Erythroblast (primary cell): ENCODE measurements around the gene COL19A1.

Source experiments
- GATA1 ChIP-seq: IDR thresholded peaks from 2 replicates; pipeline ENCODE4 v1.6.1; 2011; ENCODE audit warnings: low read depth, mild to moderate bottlenecking, control low read depth, low read length, moderate library complexity
- POLR2A ChIP-seq: IDR thresholded peaks from 2 replicates; pipeline ENCODE4 v1.6.1; 2011; ENCODE audit warnings: mild to moderate bottlenecking, low read length

DNA sequence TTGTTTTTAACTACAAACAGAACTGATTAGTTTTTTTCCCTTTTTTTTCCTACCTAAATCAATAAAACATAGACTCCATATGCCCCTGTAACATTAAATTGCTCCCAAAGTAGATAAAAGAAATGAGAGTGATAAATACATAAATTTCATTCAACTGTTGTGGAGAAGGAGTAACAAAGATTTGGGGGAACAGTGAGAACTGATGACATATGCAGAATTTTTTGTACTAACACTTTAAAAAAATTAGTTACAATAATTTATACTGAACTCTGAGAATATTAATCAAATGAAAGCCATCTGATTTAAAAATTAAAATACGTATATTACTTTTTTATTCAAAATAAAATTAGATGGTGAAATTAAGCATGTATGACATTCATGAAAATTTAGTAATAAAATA is 195.7 kb downstream of the COL19A1 start:
- TF ChIP-seq POLR2A (no peak), GATA1 (no peak)
